Endothelial cell (in vitro differentiated cells): ENCODE data around the gene PHEX. TPM values are rescaled to one million over a fixed set of nuclear protein-coding genes. Genes with fewer than 3 reads are reported as not detected.

Experiments used
- DNase-seq: peaks from one replicate; pipeline ENCODE4 v3.0.0; 2021; ENCODE audit warnings: low spot score
- H3K27ac Mint-ChIP-seq: one replicate; pipeline ENCODE4 v1.8.0; 2021; ENCODE audit warnings: mixed read lengths, inconsistent platforms; ENCODE audit not compliant: unreplicated experiment
- H3K27me3 Mint-ChIP-seq: one replicate; pipeline ENCODE4 v1.8.0; 2021; ENCODE audit warnings: mild to moderate bottlenecking, moderate library complexity, mixed read lengths, inconsistent platforms; ENCODE audit not compliant: unreplicated experiment
- H3K36me3 Mint-ChIP-seq: one replicate; pipeline ENCODE4 v1.8.0; 2021; ENCODE audit warnings: mild to moderate bottlenecking, low read depth, mixed read lengths, inconsistent platforms; ENCODE audit not compliant: unreplicated experiment
- H3K4me1 Mint-ChIP-seq: one replicate; pipeline ENCODE4 v1.8.0; 2021; ENCODE audit warnings: mild to moderate bottlenecking, mixed read lengths, inconsistent platforms; ENCODE audit not compliant: unreplicated experiment
- H3K4me3 Mint-ChIP-seq: one replicate; pipeline ENCODE4 v1.8.0; 2021; ENCODE audit warnings: mild to moderate bottlenecking, mixed read lengths, inconsistent platforms; ENCODE audit not compliant: unreplicated experiment
- H3K9me3 Mint-ChIP-seq: one replicate; pipeline ENCODE4 v1.8.0; 2021; ENCODE audit warnings: mixed read lengths, inconsistent platforms; ENCODE audit not compliant: unreplicated experiment
- total RNA-seq: library from RNA; stranded (reverse); fragmentation: NEBNext Ultra II Directional; extraction: Animal tissue kit (Norgen Biotek cat#: 25700); gene quantifications from one replicate; pipeline ENCODE4 v1.2.1, GENCODE V29; 2021; ENCODE audit not compliant: unreplicated experiment
- TF ChIP-seq, protein P1 (sequence below): fragments of 200-600 bp; sonication (generic); IDR thresholded peaks from one replicate; pipeline ENCODE4 v1.5.0; 2021; ENCODE audit warnings: antibody characterized with exemption; ENCODE audit not compliant: unreplicated experiment

Gene PHEX
- total RNA-seq, 1 donor from 2014 or later = 0.46 TPM

DNA sequence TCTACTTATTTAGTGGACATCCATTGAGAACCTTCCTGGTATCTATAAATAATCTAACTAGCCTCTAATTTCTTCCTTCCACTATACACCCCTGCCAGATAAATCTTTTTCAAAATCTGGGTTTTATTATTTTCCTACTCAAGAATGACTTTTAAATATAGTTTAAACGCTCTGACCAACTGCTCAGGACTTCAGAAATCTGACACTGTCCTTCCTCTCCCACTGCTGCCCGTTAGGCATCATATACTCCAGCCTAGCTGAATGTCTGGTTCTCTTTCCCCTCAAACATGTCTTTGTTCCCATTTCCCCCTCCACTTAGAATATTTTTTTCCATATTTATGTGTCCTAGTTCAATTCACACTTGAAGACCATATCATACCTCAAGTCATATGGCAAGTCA is 205.4 kb downstream of the PHEX start:
- DNase-seq = no peak
- Mint-ChIP-seq H3K36me3 (no peaks in the 10 kb centered on the region), H3K4me3 (no peak overlapping the region), H3K27me3 (no peaks in the 10 kb centered on the region), H3K9me3 (no peaks in the 10 kb centered on the region), H3K4me1 (no peaks in the 10 kb centered on the region), H3K27ac (no peak overlapping the region)
- TF ChIP-seq, protein P1, sequence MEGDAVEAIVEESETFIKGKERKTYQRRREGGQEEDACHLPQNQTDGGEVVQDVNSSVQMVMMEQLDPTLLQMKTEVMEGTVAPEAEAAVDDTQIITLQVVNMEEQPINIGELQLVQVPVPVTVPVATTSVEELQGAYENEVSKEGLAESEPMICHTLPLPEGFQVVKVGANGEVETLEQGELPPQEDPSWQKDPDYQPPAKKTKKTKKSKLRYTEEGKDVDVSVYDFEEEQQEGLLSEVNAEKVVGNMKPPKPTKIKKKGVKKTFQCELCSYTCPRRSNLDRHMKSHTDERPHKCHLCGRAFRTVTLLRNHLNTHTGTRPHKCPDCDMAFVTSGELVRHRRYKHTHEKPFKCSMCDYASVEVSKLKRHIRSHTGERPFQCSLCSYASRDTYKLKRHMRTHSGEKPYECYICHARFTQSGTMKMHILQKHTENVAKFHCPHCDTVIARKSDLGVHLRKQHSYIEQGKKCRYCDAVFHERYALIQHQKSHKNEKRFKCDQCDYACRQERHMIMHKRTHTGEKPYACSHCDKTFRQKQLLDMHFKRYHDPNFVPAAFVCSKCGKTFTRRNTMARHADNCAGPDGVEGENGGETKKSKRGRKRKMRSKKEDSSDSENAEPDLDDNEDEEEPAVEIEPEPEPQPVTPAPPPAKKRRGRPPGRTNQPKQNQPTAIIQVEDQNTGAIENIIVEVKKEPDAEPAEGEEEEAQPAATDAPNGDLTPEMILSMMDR = no peak

DNA sequence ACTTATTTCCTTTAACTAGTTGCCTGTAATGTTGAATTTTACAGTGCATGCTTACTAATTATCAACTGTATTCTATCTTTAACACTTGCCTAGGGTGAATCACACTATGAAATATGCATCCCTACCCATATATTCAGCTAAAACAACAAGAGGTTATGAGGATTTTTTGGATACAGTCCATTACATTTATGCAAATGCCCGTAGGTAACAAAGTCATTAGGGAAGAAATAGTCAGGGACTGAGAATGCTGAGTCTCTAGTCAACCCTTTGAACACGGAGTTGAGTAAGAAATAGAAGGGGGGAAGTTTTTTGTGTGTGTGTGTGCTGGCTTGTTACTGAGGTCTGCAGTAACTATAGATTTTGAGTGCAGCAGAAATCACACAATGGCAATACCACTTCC is 214.5 kb downstream of the PHEX start:
- Mint-ChIP-seq H3K4me3 (no peak overlapping the region), H3K27ac (no peak overlapping the region)
- DNase-seq = no peak

DNA sequence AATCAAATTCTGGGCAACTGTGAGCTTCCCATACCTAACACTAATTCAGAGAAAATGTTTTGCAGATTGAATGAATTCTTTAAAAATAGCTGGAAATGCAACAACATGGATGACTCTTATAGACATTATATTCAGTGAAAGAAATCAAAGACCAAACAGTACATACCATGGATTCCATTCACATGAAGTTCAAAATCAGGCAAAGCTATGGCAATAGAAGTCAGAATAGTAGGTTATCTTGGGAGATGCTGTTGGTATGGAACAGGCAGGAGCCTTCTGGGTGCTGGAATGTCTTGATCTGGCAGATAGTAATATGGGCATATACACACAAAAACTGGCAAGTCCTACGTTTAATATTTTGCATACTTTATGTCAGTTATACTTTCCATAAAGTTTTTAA is 215.0 kb downstream of the PHEX start:
- Mint-ChIP-seq H3K4me1 (no peaks in the 10 kb centered on the region), H3K27me3 (peaks cover 1% of the 10 kb centered on the region), H3K4me3 (no peak overlapping the region), H3K9me3 (no peaks in the 10 kb centered on the region), H3K36me3 (no peaks in the 10 kb centered on the region), H3K27ac (no peak overlapping the region)
- TF ChIP-seq, protein P1 = no peak
- DNase-seq = no peak

More for the DNA sequence above, 214.5 kb downstream of the PHEX start:
- Mint-ChIP-seq H3K9me3 (no peaks in the 10 kb centered on the region), H3K36me3 (no peaks in the 10 kb centered on the region), H3K27me3 (peaks cover 1% of the 10 kb centered on the region), H3K4me1 (no peaks in the 10 kb centered on the region)
- TF ChIP-seq, protein P1 = no peak

DNA sequence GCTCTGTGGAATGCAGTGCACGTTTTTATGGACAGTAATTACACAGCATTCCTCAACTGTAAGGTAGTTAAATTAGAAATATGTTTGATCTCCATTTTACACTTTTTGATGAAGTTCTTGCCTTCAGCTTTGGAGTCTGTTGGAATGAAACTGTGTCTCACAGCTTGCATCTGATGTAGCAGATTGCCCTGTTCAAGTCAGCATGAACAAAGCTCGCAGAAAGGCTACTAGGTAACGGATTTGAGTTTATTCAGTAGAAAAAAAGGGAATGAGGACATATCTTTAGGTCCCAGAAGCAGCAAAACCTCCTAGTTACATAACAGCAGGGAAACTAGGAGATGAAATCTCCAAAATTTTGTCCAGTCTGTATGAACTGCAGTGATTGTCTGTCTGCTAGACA is 216.3 kb downstream of the PHEX start:
- Mint-ChIP-seq H3K36me3 (no peaks in the 10 kb centered on the region), H3K27ac (no peak overlapping the region)

DNA sequence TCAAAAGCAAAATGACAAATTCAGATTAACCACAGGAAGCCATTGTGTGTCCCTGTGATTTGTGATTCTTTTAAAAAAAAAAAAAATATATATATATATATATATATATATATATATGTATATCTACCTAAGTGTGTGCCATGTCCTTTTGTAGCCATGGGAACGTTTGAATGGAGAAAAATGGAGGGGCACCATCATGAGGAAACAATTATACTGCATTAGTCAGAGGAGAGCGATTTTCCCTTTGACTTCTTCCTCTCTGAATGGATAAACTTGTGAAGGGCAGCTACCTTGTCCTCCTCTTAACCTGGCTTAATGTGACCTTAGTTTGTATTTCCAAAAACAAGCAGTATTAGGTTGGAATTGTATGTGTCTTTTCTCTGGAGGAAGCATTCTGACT is 217.2 kb downstream of the PHEX start:
- Mint-ChIP-seq H3K27ac (no peak overlapping the region), H3K36me3 (no peaks in the 10 kb centered on the region), H3K27me3 (peaks cover 1% of the 10 kb centered on the region), H3K9me3 (no peaks in the 10 kb centered on the region), H3K4me1 (no peaks in the 10 kb centered on the region), H3K4me3 (no peak overlapping the region)
- no peak for DNase-seq
- TF ChIP-seq, protein P1 = no peak

More for the DNA sequence above, 216.3 kb downstream of the PHEX start:
- Mint-ChIP-seq H3K27me3 (peaks cover 1% of the 10 kb centered on the region), H3K9me3 (no peaks in the 10 kb centered on the region), H3K4me3 (no peak overlapping the region), H3K4me1 (no peaks in the 10 kb centered on the region)
- no peak for DNase-seq
- TF ChIP-seq, protein P1 = no peak
